IPS-NIHi7 (cell line): Measurements from ENCODE around the gene MARF1.
"Not testable (repeated sequence)": the region's sequence is repeated elsewhere in the genome, so short reads cannot be mapped to it uniquely, and the experiment has no call there.

Source experiments
- DNase-seq: peaks from one replicate; pipeline ENCODE4 v3.0.0; 2012; ENCODE audit warnings: mixed read lengths; ENCODE audit errors: extremely low spot score

Gene MARF1, protein sequence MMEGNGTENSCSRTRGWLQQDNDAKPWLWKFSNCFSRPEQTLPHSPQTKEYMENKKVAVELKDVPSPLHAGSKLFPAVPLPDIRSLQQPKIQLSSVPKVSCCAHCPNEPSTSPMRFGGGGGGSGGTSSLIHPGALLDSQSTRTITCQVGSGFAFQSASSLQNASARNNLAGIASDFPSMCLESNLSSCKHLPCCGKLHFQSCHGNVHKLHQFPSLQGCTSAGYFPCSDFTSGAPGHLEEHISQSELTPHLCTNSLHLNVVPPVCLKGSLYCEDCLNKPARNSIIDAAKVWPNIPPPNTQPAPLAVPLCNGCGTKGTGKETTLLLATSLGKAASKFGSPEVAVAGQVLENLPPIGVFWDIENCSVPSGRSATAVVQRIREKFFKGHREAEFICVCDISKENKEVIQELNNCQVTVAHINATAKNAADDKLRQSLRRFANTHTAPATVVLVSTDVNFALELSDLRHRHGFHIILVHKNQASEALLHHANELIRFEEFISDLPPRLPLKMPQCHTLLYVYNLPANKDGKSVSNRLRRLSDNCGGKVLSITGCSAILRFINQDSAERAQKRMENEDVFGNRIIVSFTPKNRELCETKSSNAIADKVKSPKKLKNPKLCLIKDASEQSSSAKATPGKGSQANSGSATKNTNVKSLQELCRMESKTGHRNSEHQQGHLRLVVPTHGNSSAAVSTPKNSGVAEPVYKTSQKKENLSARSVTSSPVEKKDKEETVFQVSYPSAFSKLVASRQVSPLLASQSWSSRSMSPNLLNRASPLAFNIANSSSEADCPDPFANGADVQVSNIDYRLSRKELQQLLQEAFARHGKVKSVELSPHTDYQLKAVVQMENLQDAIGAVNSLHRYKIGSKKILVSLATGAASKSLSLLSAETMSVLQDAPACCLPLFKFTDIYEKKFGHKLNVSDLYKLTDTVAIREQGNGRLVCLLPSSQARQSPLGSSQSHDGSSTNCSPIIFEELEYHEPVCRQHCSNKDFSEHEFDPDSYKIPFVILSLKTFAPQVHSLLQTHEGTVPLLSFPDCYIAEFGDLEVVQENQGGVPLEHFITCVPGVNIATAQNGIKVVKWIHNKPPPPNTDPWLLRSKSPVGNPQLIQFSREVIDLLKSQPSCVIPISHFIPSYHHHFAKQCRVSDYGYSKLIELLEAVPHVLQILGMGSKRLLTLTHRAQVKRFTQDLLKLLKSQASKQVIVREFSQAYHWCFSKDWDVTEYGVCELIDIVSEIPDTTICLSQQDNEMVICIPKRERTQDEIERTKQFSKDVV (N-terminal part only)

DNA sequence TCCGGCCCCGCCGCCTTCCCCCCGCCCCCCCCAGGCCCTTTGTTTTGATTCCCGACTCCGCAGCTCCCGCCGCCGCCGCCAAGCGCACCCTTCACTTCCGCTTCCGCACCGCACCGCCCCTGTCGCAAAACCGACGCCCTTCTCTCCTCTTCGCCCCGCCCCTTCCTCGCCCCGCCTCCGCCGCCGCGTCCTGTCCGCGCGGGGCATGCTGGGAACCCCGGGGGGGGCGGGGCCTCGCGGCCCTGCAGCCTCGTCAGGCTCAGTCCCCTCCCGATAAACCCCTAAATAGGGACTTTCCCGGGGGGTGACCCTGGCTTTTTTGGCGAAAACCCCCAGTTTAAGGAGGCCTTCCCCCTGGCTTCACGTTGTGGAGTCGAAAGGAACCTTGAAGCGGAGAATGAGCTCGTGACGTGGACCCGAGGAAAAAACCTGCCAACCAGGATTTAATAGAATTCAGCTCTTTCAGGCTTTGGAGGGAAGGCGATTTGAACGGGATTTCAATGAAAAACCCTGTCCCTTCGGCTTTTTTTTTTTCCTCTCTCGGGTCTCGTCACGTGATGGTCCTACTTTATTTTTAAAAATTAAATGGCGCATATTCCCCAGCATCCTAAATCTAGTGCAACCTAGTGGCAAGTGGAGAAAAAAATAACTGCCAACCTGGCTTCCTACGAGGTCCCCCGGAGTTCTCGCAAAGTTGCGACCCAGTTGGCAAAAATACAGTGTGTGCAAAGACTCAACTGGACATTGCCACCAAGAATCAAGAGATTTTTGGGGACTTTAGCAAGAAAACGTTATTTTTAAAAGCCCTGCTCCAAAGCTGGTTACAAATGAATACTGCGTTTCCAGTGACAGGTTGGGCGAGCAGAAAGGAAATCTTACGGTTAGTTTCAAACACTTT, at the start of gene MARF1:
Gene MARF1 (minus strand): TSS at position 107 of the 898 bp plus-strand sequence. CDS start 3,921 bp downstream, outside the sequence.
- peak; percentile 90 for DNase-seq

DNA sequence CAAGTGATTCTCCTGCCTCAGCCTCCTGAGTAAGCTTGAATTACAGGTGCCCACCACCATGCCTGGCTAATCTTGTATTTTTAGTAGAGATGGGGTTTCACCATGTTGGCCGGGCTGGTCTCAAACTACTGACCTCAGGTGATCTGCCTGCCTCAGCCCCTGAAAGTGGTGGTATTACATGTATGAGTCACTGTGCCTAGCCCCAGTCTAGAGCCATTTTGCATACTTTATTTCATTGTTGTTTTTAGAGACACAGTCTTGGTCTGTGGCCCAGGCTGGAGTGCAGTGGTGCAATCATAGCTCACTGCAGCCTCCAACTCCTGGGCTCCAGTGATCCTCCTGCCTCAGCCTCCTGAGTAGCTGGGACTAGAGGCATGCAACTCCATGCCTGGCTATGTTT, 49.6 kb upstream of the MARF1 start:
- DNase-seq: not testable (repeated sequence)

DNA sequence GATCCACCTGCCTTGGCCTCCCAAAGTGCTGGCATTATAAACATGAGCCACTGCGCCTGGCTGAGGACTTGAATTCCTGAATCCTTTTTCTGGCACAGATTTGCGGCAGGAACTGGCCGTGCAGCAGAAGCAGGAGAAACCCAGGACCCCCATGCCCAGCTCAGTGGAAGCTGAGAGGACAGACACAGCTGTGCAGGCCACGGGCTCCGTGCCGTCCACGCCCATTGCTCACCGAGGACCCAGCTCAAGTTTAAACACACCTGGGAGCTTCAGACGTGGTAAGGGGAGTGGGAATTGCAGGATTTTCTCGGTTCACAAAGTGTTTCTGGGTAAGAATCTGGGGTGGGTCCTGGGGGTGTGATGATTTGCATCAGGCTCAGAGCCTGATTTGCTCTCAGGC, 48.1 kb upstream of the MARF1 start:
- DNase-seq: no peak

DNA sequence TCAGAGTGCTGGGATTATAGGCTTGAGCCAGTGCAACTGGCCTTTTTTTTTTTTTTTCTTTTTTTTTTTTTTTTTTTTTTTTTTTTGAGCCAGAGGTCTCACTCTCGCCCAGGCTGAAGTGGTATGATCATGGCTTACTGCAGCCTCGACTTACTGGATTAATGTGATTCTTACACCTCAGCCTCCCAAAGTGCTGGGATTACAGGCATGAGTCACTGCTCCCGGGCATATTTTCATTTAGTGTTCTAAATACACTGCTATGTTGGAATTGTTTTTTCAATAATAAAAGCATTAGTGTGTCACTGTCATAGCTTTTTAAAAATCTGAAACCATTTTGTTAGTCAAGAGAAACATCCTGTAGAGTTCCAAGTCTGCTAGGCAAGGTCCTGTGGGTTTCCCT, 47.3 kb upstream of the MARF1 start:
- DNase-seq: no peak

DNA sequence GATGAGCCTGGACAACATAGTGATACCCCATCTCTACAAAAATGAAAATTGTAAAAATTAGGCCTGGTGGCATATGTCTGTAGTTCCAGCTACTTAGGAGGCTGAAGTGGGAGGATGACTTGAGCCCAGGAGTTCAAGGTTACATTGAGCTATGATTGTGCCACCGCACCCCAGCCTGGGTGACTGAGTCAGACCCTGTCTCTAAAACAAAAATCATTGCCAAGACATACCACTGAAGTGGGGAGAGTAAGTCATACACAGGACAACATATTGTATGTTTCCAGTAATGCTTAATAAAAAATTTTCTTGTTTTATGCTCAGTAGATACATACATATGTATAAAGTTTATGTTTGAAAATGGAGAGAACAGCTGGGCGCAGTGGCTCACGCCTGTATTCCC, 46.3 kb upstream of the MARF1 start:
- DNase-seq: no peak

DNA sequence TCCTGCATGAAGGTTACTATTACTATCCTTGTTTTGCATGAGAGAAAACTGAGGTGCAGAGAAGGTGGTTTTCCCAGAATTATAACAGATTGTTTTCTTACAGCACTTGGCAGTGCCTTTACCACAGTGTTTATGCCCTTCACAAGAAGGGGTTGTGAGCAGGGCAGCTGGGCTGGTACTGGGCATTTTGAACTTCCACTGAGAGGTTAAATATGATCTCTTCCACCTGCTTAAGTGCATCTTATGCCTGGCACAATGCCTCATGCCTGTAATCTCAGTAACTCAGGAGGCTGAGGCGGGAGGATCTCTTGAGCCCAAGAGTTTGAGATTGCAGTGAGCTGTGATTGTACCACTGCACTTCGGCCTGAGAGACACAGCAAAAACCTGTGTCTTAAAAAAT, 43.3 kb upstream of the MARF1 start:
- no peak for DNase-seq

DNA sequence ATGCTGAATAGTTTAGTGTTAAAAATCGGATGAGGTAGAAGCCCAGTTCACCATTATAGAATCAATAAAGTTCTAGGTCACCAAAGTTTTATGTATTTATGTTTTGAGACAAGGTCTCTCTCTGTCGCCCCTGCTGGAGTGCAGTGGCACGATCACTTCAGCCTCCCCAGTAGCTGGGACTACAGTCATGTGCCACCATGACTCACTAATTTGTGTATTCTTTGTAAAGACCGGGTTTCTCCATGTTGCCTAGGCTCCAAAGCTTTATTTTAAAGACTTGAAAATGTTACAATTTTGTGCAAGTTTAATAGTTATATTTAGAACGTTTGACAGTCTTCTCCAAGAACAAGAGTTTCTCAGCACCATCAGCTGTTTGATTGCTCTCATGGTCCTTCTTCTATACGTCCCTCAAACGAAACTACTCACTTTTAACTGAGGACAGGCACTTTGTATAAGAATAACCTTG, 39.2 kb upstream of the MARF1 start:
- peak; percentile 43 for DNase-seq

DNA sequence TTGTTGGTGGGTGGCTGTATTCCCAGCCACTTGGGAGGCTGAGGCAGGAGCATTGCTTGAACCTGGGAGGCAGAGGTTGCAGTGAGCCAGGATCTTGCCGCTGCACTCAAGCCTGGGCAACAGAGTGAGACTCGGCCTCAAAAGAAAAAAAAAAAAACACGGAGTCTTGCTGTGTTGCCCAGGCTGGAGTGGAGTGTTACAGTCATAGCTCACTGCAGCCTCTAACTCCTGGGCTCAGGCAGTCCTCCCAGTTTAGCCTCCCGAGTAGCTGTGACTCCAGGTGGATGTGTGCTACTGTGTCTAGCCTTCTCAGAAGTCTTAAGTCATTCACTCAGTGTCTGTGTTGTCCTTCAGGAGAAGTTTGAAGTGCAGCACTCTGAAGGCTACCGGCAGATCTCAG, 34.5 kb upstream of the MARF1 start:
- no peak for DNase-seq

DNA sequence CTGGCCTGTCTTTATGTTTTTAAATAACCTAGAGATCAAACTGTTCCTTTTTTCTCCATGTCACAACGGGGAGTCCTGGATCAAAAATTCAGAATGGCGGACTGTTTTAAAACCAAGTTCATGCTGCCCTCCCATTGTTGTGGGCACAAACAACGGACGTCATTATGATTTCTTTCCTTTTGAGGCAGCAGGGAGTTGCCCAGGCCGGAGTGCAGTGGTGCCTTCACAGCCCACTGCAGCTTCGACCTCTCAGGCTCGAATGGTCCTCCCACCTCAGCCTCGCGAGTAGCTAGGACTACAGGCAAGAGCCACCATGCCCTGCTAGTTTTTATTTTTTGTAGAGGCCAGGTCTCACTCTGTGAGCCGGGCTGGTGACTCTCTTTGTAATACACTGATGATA, 33.6 kb upstream of the MARF1 start:
- no peak for DNase-seq

DNA sequence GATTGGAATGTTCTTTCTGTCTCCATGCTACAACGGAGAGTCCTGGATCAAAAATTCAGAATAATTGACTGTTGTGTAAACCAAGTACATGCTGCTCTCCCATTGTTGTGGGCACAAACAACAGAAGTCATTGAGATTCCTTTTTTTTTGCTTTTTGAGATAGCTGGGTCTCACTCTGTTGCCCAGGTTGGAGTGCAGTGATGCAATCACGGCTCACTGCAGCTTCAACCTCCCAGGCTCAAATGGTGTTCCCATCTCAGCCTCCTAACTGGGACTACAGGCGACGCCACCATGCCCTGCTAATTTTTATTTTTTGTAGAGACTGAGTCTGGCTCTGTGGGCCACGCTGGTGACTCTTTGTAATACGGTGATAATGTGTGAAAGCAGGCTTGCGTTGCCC, 31.6 kb upstream of the MARF1 start:
- no peak for DNase-seq

DNA sequence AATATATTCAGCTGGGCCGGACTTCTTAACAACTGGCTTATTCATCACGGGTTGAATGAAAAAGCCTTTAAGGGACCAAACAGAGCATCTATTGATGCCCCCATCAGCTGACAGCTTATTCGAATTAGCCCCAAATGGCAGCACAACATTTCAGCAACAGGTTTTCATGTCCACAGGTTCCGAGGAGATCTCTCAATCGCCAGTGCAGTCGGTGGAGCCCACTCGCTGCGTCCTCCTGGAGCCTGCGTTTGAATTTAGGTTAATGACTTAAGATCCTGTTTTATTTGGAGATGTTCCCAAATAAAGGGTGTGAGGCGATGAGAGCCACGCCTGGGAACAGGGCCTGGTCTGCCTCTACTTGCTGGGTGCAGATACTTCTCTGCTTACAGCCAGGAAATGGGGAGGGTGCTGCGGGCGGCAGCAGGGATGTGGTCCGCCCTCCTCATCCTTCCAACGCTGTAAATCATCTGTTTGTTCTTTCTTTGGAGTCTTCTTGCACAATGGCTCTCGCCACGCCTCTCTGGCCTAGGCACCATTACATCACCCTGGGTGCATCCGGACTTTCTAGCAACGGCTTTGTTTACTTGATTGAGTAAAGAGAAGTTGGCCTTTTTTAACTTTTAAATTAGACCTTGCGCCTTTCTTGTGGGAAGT, 29.7 kb upstream of the MARF1 start:
- no peak for DNase-seq

DNA sequence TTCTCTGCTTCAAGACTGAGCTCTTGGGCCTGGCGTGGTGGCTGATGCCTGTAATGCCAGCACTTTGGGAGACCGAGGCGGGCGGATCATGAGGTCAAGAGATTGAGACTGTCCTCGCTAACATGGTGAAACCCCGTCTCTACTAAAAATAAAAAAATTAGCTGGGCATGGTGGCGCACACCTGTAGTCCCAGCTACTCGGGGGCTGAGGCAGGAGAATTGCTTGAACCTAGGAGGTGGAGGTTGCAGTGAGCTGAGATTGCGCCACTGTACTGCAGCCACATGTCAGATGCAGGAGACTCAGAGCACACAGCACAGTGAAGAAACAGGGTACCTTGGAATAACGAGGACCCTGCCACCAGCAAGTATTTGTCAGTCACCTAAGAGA, 29.2 kb upstream of the MARF1 start:
- not testable (repeated sequence) for DNase-seq

DNA sequence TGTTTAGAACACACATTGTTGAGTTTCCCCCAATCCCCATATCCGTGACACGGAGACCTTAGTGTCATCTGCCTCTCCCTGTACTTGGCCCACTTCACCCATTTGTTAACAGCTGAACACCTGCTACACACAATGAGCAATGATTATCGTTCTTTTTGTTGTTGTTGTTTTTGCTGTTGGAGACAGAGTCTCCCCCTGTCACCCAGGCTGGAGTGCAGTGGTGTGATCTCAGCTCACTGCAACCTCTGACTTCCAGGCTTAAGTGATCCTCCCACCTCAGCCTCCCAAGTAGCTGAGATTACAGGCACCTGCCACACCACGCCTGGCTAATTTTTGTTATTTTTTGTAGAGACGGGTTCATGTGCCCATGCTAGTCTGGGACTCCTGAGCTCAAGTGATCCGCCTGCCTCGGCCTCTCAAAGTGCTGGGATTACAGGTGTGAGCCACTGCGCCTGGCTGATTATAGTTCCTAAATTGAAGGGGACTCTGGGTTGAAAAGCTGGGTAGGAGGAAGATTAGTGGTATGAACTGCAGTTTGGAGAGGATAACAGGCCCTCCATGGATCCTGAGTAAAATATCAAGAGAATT, 28.7 kb upstream of the MARF1 start:
- DNase-seq: no peak

DNA sequence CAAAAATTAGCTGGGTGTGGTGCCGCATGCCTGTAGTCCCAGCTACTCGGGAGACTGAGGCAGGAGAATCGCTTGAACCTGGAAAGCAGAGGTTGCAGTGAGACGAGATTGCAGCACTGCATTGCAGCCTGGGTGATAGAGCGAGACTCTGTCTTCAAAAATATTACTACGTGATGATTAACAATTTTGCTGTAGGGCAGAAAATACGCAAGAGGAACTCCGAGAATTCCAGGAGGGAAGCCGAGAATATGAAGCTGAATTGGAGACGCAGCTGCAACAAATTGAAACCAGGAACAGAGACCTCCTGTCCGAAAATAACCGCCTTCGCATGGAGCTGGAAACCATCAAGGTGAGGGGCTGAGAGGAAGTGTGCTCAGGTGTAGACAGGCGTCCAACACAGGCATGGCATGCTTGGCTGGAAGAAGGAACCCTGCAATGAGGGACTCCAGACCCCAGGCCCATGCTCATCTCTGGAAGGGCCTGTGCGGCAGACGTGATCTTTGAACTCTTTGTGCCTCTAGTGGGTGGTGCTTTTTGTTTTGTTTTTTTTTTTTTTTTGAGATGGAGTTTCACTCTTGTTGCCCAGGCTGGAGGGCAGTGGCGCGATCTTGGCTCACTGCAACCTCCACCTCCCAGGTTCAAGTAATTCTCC, 24.3 kb upstream of the MARF1 start:
- no peak for DNase-seq

DNA sequence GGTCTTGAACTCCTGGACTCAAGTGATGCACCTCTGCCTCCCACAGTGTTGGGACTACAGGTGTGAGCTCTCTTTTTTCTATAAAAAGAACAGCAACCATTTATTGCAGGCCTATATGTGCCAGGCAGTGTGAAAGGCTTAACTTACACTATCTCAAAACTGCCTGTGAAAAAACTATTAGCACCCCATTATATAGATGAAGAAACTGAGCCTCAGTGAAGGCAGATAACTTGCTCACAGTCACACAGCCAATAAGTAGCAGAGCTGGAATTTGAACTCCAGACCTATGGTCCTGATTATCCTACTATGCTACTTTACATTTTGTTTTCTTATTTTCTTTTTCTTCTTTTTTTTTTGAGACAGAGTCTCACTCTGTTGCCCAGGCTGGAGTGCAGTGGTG, 22.2 kb upstream of the MARF1 start:
- DNase-seq: no peak

DNA sequence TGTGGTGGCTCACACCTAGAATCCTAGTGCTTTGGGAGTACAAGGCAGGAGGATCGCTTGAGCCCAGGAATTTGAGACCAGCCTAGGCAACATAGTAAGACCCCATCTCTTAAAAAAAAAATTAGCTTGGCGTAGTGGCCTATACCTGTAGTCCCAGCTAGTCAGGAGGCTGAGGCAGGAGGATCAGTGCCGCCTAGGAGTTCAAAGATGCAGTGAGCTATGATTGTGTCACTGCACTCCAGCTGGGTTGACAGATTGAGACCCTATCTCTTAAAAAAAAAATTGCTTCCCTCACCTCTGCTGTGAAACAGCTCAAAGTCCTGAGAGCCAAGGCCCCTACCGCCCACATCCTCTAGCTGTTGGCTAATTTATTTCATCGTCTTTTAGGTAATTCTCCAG, 17.2 kb upstream of the MARF1 start:
- no peak for DNase-seq

DNA sequence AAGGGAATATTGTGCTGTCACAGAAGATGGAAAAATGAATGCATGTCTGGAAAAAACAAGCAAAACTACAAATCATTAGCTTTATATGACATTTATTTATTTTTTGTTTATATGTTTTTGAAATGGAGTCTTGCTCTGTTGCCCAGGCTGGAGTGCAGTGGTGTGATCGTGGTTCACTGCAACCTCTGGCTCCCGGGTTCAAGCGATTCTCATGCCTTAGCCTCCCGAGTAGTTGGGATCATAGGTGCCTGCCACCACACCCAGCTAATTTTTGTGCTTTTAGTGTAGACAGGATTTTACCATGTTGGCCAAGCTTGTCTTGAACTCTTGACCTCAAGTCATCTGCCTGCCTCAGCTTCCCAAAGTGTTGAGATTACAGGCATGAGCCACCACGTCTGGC, 15.6 kb upstream of the MARF1 start:
- DNase-seq: no peak

DNA sequence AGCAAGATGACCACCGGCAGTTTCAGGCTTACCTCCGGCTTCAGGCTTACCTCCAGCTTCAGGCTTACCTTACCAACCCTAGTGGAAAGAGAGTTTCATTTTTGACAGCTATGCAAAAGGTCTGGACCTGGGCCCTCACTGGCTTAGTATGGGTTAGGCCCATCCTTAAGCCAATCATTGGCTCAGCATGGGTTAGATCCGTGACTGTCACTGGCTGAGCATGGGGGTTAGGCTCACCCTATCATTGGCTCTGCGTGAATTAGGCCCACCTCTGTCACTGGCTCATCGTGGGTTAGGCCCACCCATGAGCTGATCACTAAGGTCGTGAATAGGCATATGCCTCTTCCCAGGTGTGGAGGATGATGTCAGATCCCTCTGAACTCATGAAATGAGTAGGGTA, 15.2 kb upstream of the MARF1 start:
- no peak for DNase-seq

DNA sequence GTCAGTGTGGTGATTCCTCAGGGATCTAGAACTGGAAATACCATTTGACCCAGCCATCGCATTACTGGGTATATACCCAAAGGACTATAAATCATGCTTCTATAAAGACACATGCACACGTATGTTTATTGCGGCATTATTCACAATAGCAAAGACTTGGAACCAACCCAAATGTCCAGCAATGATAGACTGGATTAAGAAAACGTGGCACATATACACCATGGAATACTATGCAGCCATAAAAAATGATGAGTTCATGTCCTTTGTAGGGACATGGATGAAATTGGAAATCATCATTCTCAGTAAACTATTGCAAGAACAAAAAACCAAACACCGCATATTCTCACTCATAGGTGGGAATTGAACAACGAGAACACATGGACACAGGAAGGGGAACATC, 12.6 kb upstream of the MARF1 start:
- not testable (repeated sequence) for DNase-seq

DNA sequence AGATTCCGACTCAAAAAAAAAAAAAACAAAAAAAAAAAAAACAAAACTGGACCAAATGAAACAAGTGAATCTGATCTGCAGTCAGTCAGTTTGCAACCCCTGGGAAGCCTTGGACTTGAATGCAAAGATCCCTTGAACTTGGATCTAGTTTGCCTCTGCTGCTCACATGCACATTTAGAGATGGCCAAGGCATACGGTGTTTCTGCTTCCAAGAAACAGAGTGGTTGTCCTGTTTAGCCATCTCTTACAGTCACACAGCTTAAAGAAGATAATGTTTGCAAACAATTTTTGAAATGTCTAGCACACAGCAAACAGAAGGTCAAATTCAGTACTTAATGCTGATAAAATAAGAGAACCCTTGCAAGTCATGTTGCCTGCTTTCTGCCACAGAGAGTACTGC, 11.6 kb upstream of the MARF1 start:
- DNase-seq: no peak
